Omental fat pad (tissue), 4 donors: ENCODE results near the gene SCP2D1. TPM values are rescaled to one million over a fixed set of nuclear protein-coding genes. Genes with fewer than 3 reads are reported as not detected.
"Not testable (repeated sequence)": the region's sequence is repeated elsewhere in the genome, so short reads cannot be mapped to it uniquely, and the experiment has no call there.

Experiments
- ATAC-seq: fragments of 150-250 bp; one replicate; pipeline ENCODE4 v1.9.1; 2016; ENCODE audit warnings: mild to moderate bottlenecking, moderate library complexity; ENCODE audit not compliant: low FRiP score
- DNase-seq: peaks from one replicate; pipeline ENCODE4 v3.0.0-alpha.2; 2019; ENCODE audit warnings: low spot score
- total RNA-seq, 4 donors: library from RNA; depleted of rRNA; stranded (reverse); fragments of >200 nt; gene quantifications; one replicate each; pipeline ENCODE4 v1.1.0, GENCODE V29; 2016
- TF ChIP-seq, protein P1 (sequence below), 3 donors: fragments of 450-650 bp; IDR thresholded peaks; one replicate each; pipeline ENCODE4 v1.5.1; 2016 to 2017; ENCODE audit warnings: antibody characterized with exemption in 3 of 3, mild to moderate bottlenecking in 3 of 3, moderate library complexity in 2 of 3

Gene SCP2D1
- total RNA-seq, 4 donors from 2014 or later = not detected

- TF ChIP-seq, protein P1, sequence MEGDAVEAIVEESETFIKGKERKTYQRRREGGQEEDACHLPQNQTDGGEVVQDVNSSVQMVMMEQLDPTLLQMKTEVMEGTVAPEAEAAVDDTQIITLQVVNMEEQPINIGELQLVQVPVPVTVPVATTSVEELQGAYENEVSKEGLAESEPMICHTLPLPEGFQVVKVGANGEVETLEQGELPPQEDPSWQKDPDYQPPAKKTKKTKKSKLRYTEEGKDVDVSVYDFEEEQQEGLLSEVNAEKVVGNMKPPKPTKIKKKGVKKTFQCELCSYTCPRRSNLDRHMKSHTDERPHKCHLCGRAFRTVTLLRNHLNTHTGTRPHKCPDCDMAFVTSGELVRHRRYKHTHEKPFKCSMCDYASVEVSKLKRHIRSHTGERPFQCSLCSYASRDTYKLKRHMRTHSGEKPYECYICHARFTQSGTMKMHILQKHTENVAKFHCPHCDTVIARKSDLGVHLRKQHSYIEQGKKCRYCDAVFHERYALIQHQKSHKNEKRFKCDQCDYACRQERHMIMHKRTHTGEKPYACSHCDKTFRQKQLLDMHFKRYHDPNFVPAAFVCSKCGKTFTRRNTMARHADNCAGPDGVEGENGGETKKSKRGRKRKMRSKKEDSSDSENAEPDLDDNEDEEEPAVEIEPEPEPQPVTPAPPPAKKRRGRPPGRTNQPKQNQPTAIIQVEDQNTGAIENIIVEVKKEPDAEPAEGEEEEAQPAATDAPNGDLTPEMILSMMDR (IDR thresholded peaks at IDR 0.05) = no peak
- ATAC-seq (no peak), DNase-seq (no peak)
Observed at GRCh38 chr20:18780385-18781130, 33.0 kb upstream of the SCP2D1 start.

- TF ChIP-seq, protein P1 (IDR thresholded peaks at IDR 0.05) = no peak
- DNase-seq (no peak), ATAC-seq (no peak)
Observed at GRCh38 chr20:18781509-18781908, 32.1 kb upstream of the SCP2D1 start.

- ATAC-seq (no peak), DNase-seq (no peak)
- TF ChIP-seq, protein P1 (IDR thresholded peaks at IDR 0.05) = no peak
Observed at GRCh38 chr20:18783385-18783959, 30.1 kb upstream of the SCP2D1 start.

DNA sequence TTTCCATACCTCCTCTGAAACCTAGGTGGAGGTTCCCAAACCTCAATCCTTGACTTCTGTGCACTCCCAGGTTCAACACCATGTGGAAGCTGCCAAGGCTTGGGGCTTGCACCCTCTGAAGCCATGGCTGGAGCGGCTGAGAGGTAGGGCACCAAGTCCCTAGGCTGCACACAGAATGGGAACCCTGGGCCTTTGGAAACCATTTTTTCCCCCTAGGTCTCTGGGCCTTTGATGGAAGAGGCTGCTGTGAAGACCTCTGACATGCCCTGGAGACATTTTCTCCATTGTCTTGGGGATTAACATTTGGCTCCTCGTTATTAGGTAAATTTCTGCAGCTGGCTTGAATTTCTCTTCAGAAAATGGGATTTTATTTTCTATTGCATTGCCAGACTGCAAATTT is 26.5 kb upstream of the SCP2D1 start:
- not testable (repeated sequence) for DNase-seq, ATAC-seq

DNA sequence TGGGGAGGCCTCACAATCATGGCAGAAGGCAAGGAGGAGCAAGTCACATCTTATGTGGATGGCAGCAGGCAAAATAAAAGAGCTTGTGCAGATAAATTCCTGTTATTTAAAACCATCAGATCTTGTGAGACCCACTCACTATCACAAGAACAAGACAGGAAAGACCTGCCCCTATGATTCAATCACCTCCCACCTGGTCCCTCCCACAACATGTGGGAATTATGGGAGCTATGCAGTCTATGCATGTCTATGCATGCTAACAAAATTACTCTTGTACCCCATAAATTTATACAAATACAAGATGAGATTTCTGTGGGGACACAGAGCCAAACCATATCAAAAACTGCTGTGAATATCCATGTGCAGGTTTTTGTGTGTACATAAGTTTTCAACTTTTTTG is 25.6 kb upstream of the SCP2D1 start:
- no peak for ATAC-seq
- no peak for DNase-seq
- TF ChIP-seq, protein P1 (IDR thresholded peaks at IDR 0.05) = no peak

DNA sequence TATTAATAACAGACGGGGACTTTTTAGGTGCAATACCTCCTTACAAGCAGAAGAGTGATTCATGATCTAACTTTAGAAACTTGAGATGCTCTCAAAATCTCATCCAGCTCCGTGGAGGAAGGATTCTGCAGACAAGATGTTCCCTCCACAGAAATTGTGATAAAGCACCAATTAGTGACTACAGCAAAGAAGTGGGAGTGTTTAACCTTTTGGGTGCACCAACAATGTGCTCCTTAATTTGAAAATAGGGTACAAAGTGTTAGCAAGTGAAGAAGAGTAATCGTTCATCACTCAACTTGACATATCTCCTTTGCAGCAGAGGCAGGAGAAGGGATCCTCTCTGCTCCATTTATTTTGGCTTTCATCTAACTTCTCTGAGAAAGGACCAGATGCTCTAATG is 22.8 kb upstream of the SCP2D1 start:
- DNase-seq = no peak

DNA sequence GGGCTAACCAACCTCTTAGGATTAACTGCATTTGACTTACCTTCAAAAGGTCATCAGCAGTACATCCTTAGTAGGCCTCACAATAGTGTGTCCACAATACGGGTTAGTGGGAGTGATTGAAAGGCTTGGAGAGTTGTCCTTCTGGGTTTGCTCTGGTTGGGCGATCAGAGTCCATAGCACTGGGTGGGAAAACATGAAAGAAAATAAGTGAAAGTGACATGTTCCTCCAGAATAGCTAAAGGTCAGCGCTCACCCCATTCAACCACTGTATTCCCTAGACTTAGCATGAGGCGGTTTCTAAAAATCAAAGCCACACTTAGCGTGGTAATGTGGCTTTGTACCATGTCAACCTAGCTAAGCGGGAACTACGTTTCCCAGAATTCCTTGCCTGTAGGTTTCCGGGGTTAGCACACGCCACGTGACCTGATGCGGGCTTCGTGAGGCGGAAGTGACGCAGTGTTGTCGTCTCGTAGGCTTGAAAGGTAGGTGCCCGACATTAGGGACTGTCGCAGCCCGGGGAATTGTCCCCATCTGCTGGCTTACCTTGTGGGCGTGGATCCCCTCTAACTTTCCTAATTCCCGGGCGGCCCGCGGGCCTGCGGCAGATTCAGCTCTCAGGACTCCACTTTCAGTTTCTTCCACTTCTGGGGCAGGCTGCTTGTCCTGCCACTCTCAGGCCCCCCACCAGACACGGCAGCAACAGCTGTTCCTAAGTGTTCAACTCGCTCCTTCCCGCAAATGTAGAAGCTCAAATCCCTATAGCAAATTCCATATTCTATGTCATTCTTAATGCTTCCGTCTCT is 19.8 kb upstream of the SCP2D1 start:
- TF ChIP-seq, protein P1 (IDR thresholded peaks at IDR 0.05) = no peak
- ATAC-seq = peak; percentile 85
- DNase-seq = peak; percentile 43

More for the DNA sequence above, 22.8 kb upstream of the SCP2D1 start:
- TF ChIP-seq, protein P1 (IDR thresholded peaks at IDR 0.05) = no peak
- no peak for ATAC-seq
